Measurements from ENCODE around the gene WDR1. TPM values are rescaled to one million over a fixed set of nuclear protein-coding genes. Genes with fewer than 3 reads are reported as not detected.

WDR1 gene
- total and polyA plus RNA-seq, 10 of the 15 experiments (the other 5 are each of a cell fraction or from before 2014, with no cell fraction given): 28.5 to 397 (median 290) TPM

GRCh38 chr4:10099499-10100325 lies 16.9 kb downstream of the WDR1 start:
- Histone ChIP-seq H2AFZ (ENCODE audit: control insufficient read depth, low read depth, low read length) (no peak overlapping the region), H3K9ac (ENCODE audit: control insufficient read depth, insufficient read depth, low read length) (no peak overlapping the region), H3K79me2 (ENCODE audit: control insufficient read depth, insufficient read depth, low read length) (peaks cover 33% of the 10 kb centered on the region), H3K4me1 (ENCODE audit: control insufficient read depth, insufficient read depth, low read length) (peaks cover 28% of the 10 kb centered on the region), H3K36me3 (ENCODE audit: control insufficient read depth in 2 of 2, insufficient read depth in 2 of 2, low read length in 1 of 2) (peaks cover 49 to 82% of the 10 kb centered on the region in 2 experiments), H3K4me2 (ENCODE audit: control insufficient read depth, insufficient read depth) (no peak overlapping the region), H3K27ac (ENCODE audit: control insufficient read depth, insufficient read depth) (no peak overlapping the region), H3K9me3 (replicated peaks; ENCODE audit: control insufficient read depth, insufficient read depth, low read length) (no peaks in the 10 kb centered on the region), H3K4me3 (no peak overlapping the region), H4K20me1 (ENCODE audit: control insufficient read depth, insufficient read depth) (peaks cover 17% of the 10 kb centered on the region), H3K27me3 (replicated peaks in 1 of 2; ENCODE audit: control insufficient read depth in 2 of 2, insufficient read depth in 2 of 2, low read length in 1 of 2) (no peaks in the 10 kb centered on the region)
- no TSS peak for BruUV-seq (replicated peaks)
- RAD21 ChIA-PET (ENCODE audit: unreplicated experiment): no interaction called here
- no peak for DNase-seq (ENCODE audit: low read depth, low spot score)
- 92% methylated on average over 25 of the region's 25 CpGs for WGBS (ENCODE audit: insufficient coverage, insufficient replicate concordance, low lambda C conversion rate, missing lambda C conversion rate)
- in situ Hi-C loops (cut with MboI): no loop called here
- SMC1A ChIA-PET (ENCODE audit: uncharacterized antibody, unreplicated experiment): no interaction called here
- POLR2A ChIA-PET: no interaction called here
- TF ChIP-seq POLR2AphosphoS5 (IDR thresholded peaks at IDR 0.05; ENCODE audit: low read length) (peak; percentile 37), ASH2L (IDR thresholded peaks at IDR 0.05; ENCODE audit: borderline replicate concordance, low read depth) (no peak), SRF (IDR thresholded peaks at IDR 0.05; ENCODE audit: low read depth in 2 of 2, low read length in 2 of 2) (0 out of 4 replicates have a peak, but pooled peaks of 1 of the 2 experiments have one; percentile 4), POLR2A (IDR thresholded peaks at IDR 0.05; ENCODE audit: low read depth, low read length) (peak; percentile 53; the same call in 1 of the 2 replicates), SMC3 (IDR thresholded peaks at IDR 0.05; ENCODE audit: borderline replicate concordance, low read length) (no peak), NBN (IDR thresholded peaks at IDR 0.05) (no peak), ZBED1 (IDR thresholded peaks at IDR 0.05; ENCODE audit: borderline replicate concordance) (no peak)
- ATAC-seq: no peak
- CTCF ChIA-PET: no interaction called here
- no peak for FAIRE-seq
- intact Hi-C loops (cut with micrococcal nuclease; ENCODE audit: unreplicated experiment): no loop called here

GRCh38 chr4:10098780-10099160 lies 17.8 kb downstream of the WDR1 start:
- ChIA-PET SMC1A (ENCODE audit: uncharacterized antibody, unreplicated experiment) (no interaction called here), RAD21 (ENCODE audit: unreplicated experiment) (no interaction called here), CTCF (no interaction called here), POLR2A (interaction anchor here (3.8 kb wide), 1 partner anchor 20 kb away, joined by 32 read pairs; the partner anchor contains the start of gene WDR1)
- DNase-seq (ENCODE audit: low read depth, low spot score) (no peak), FAIRE-seq (no peak), ATAC-seq (no peak)
- TF ChIP-seq POLR2AphosphoS5 (IDR thresholded peaks at IDR 0.05; ENCODE audit: low read length): peak; percentile 6; the same call in 1 of the 2 replicates
- TF ChIP-seq POLR2A (IDR thresholded peaks at IDR 0.05; ENCODE audit: low read depth, low read length): peak; percentile 69
- no peak for TF ChIP-seq NFXL1 (IDR thresholded peaks at IDR 0.05; ENCODE audit: borderline replicate concordance)
- Histone ChIP-seq H3K36me3 (ENCODE audit: control insufficient read depth in 2 of 2, insufficient read depth in 2 of 2, low read length in 1 of 2) (peaks cover 57 to 86% of the 10 kb centered on the region in 2 experiments), H3K79me2 (ENCODE audit: control insufficient read depth, insufficient read depth, low read length) (peaks cover 37% of the 10 kb centered on the region), H4K20me1 (ENCODE audit: control insufficient read depth, insufficient read depth) (peaks cover 21% of the 10 kb centered on the region), H3K27ac (ENCODE audit: control insufficient read depth, insufficient read depth) (no peak overlapping the region), H2AFZ (ENCODE audit: control insufficient read depth, low read depth, low read length) (no peak overlapping the region), H3K27me3 (replicated peaks in 1 of 2; ENCODE audit: control insufficient read depth in 2 of 2, insufficient read depth in 2 of 2, low read length in 1 of 2) (no peaks in the 10 kb centered on the region), H3K9ac (ENCODE audit: control insufficient read depth, insufficient read depth, low read length) (no peak overlapping the region), H3K9me3 (replicated peaks; ENCODE audit: control insufficient read depth, insufficient read depth, low read length) (no peaks in the 10 kb centered on the region), H3K4me3 (no peak overlapping the region), H3K4me1 (ENCODE audit: control insufficient read depth, insufficient read depth, low read length) (peaks cover 37% of the 10 kb centered on the region), H3K4me2 (ENCODE audit: control insufficient read depth, insufficient read depth) (no peak overlapping the region)
- 65% methylated on average over 12 of the region's 12 CpGs for WGBS (ENCODE audit: insufficient coverage, insufficient replicate concordance, low lambda C conversion rate, missing lambda C conversion rate)
- in situ Hi-C loops (cut with MboI): no loop called here
- intact Hi-C loops (cut with micrococcal nuclease; ENCODE audit: unreplicated experiment): no loop called here
- BruUV-seq (replicated peaks): no TSS peak

Data from GM12878 (cell line).